Brain microvascular endothelial cell (primary cell): ENCODE results near the gene SV2B.

Source experiments
- DNase-seq: peaks from one replicate; pipeline ENCODE4 v3.0.0-alpha.2; 2020
- H3K27ac ChIP-seq: fragments of 250-450 bp; sonication (Bioruptor Pico); 2 replicates; pipeline ENCODE4 v1.5.1; 2020; ENCODE audit warnings: mild to moderate bottlenecking, moderate library complexity
- H3K27me3 ChIP-seq: fragments of 250-450 bp; sonication (Bioruptor Pico); replicated peaks from 2 replicates; pipeline ENCODE4 v1.5.1; 2020; ENCODE audit warnings: mild to moderate bottlenecking
- H3K36me3 ChIP-seq: fragments of 250-450 bp; sonication (Bioruptor Pico); replicated peaks from 2 replicates; pipeline ENCODE4 v1.5.1; 2020; ENCODE audit warnings: mild to moderate bottlenecking
- H3K4me3 ChIP-seq: 2 replicates; pipeline ENCODE4 v1.5.1; 2011; ENCODE audit warnings: low read depth, mild to moderate bottlenecking, control low read depth, low read length, moderate library complexity
- in situ Hi-C: cut with HindIII; loops from 2 replicates; pipeline ENCODE4 v1.10.0; 2017; ENCODE audit warnings: low sequenced_read_pairs, low pct_ligation_motif_present
- TF ChIP-seq, protein P1 (sequence below): IDR thresholded peaks from 2 replicates; pipeline ENCODE4 v1.5.1; 2011; ENCODE audit warnings: low read depth, mild to moderate bottlenecking, moderate library complexity, low read length, control low read depth, inconsistent platforms; ENCODE audit errors: missing control alignments

Gene SV2B

DNA sequence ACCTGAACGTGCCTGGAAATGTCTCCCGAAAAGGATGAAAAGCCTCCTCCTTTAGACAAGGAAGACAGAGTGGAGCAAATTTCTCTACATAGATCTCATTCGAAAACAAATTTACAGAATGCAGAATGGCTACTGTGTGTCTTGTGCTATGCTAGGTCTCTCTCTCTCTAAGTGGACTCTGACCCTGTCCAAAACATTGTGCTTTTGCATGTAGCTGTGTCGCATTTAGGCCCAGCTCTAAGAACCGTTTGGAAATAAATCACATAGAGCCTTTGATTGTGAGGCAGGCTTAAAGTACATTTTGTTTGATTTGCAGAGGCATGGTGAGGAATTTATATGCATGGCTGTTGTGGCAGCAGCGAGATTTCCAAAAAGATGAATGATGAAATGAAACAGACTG lies 198.0 kb downstream of the SV2B start:
- no peak for DNase-seq
- Histone ChIP-seq H3K27me3 (no peaks in the 10 kb centered on the region), H3K27ac (no peak overlapping the region), H3K4me3 (no peak overlapping the region), H3K36me3 (no peaks in the 10 kb centered on the region)
- TF ChIP-seq, protein P1, sequence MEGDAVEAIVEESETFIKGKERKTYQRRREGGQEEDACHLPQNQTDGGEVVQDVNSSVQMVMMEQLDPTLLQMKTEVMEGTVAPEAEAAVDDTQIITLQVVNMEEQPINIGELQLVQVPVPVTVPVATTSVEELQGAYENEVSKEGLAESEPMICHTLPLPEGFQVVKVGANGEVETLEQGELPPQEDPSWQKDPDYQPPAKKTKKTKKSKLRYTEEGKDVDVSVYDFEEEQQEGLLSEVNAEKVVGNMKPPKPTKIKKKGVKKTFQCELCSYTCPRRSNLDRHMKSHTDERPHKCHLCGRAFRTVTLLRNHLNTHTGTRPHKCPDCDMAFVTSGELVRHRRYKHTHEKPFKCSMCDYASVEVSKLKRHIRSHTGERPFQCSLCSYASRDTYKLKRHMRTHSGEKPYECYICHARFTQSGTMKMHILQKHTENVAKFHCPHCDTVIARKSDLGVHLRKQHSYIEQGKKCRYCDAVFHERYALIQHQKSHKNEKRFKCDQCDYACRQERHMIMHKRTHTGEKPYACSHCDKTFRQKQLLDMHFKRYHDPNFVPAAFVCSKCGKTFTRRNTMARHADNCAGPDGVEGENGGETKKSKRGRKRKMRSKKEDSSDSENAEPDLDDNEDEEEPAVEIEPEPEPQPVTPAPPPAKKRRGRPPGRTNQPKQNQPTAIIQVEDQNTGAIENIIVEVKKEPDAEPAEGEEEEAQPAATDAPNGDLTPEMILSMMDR, result no peak
- in situ Hi-C loops, result no loop called here

DNA sequence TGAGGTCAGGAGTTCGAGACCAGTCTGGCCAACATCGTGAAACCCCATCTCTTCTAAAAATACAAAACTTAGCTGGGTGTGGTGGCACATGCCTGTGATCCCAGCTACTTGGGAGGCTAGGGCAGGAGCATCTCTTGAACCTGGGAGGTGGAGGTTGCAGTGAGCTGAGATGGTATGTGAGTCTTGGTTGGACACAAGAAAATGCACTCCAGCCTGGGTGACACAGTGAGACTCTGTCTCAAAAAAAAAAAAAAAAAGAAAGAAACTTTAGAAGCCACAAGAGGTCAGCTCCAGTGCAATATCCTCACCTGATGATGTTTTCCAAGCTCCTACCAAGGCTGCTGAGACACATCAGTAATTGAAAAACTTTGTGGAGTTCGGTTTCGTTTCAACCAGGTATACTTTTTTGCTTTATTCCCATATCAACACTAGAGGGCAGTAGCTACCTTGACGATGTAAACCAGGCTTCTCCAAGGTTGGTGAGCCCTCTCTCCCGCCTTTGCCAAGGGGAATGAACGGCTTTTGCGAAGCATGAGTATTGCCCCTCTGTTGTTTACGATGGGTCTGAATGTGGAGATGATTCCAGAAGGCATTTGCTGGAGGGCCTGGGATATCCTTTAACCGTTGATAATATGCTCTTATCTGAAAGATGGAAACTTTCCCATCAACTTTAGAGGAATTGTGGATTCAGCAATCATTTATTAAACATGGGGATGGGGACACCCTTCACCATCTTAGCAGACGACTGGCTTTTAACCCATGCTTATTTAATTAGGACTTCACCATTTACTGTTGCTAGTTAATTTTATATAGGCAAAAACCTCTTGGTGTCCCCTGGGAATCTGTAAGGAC lies 202.8 kb downstream of the SV2B start:
- TF ChIP-seq, protein P1, result peak; percentile 73

DNA sequence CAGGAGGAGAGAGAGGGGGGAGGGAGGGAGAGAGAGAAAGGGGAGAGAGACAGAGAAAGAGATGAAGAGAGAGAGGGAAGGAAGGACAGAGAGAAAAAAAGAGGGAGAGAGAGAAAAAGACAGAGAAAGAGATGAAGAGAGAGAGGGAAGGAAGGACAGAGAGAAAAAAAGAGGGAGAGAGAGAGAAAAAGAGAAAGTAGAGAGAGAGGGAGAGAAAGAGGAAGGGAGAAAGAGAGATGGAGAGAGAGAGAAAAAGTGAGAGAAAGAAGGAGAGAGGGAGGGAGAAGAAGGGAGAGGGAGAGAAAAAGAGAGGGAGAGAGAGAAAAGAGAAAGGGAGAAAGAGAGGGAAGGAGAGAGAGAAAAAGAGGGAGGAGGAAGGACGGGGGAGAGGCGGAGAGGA lies 204.2 kb downstream of the SV2B start:
- Histone ChIP-seq H3K4me3 (no peak overlapping the region), H3K36me3 (no peaks in the 10 kb centered on the region), H3K27me3 (no peaks in the 10 kb centered on the region), H3K27ac (no peak overlapping the region)
- in situ Hi-C loops, result no loop called here
- no peak for DNase-seq
- TF ChIP-seq, protein P1, result no peak

More for the DNA sequence above, 202.8 kb downstream of the SV2B start:
- Histone ChIP-seq H3K27ac (no peak overlapping the region), H3K36me3 (no peaks in the 10 kb centered on the region), H3K4me3 (no peak overlapping the region), H3K27me3 (no peaks in the 10 kb centered on the region)
- in situ Hi-C loops, result no loop called here
- peak; percentile 33 for DNase-seq

DNA sequence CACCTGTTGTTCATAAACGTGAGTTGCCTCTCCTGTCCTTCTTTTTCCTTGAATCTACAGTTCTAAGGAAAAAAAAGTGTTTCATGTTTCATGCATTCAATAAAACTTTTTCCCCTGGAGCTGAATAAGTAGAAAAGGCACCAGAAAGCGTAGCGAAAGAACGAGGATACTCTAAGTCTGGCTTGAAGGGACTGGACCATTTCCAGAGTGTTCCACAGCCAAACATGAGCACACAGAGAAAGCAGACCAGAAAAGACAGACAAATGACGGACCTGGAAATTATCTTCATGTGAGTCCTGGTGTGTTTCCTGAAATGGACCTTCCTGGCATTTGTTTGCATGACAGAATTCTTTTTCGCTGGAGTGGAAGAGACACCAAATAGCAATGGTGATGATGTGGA lies 204.7 kb downstream of the SV2B start:
- DNase-seq, result no peak
- Histone ChIP-seq H3K27me3 (no peaks in the 10 kb centered on the region), H3K4me3 (no peak overlapping the region), H3K36me3 (no peaks in the 10 kb centered on the region), H3K27ac (no peak overlapping the region)
- TF ChIP-seq, protein P1, result no peak
- in situ Hi-C loops, result no loop called here

DNA sequence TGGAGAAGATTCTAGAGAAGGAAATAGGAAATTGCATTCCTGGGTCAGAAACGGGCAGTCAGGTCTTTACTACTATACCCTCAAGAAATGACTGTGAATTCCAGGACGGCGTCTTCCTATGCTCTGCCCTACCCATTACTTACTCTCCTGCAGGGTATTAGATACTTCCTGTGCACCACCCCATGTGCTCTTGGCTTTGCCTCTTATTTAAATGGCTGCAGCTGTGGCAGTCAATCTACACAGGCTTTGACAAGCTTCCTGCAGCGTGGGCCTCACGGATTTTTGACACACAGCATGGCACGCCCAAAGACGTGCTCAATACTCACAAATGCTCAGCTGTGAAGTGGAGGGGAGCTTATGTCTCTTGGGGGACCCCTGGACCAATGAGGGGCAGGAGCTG lies 206.1 kb downstream of the SV2B start:
- TF ChIP-seq, protein P1, result no peak
- H3K4me3 ChIP-seq, result no peak overlapping the region
- in situ Hi-C loops, result no loop called here
- no peak overlapping the region for H3K27ac ChIP-seq
- H3K36me3 ChIP-seq, result no peaks in the 10 kb centered on the region
- DNase-seq, result no peak
- H3K27me3 ChIP-seq, result no peaks in the 10 kb centered on the region

DNA sequence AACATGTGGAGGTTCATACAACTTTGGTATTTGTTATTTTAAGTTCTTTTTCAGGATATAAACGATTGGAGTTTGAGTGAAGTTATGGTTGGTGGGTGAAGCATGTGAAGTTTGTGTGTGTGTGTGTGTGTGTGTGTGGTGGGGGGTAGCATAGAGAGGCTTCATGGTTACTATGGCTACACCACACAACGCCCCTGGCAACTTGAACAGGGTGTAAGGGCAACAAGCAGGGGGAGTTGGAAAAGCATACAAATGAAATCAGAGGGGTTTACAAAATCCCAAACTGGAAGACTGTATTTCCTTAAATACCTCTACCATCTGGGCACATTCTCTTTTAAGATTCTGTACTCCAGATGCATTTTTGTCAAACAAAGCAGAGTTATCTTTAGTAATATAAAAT lies 207.5 kb downstream of the SV2B start:
- in situ Hi-C loops, result no loop called here
- no peak for DNase-seq
- TF ChIP-seq, protein P1, result no peak
- Histone ChIP-seq H3K36me3 (no peaks in the 10 kb centered on the region), H3K4me3 (no peak overlapping the region), H3K27me3 (no peaks in the 10 kb centered on the region), H3K27ac (no peak overlapping the region)
